Hepatocyte (in vitro differentiated cells): ENCODE data around the gene TANGO2.

Experiments used
- EZH2 ChIP-seq: fragments of 200-600 bp; sonication (generic); IDR thresholded peaks from 2 replicates; pipeline ENCODE4 v1.6.1; 2016; ENCODE audit warnings: antibody characterized with exemption, mild to moderate bottlenecking, borderline replicate concordance
- TF ChIP-seq, protein P1 (sequence below): fragments of 200-600 bp; sonication (generic); IDR thresholded peaks from 2 replicates; pipeline ENCODE4 v1.5.1; 2016; ENCODE audit warnings: antibody characterized with exemption, mild to moderate bottlenecking; ENCODE audit not compliant: poor library complexity

DNA sequence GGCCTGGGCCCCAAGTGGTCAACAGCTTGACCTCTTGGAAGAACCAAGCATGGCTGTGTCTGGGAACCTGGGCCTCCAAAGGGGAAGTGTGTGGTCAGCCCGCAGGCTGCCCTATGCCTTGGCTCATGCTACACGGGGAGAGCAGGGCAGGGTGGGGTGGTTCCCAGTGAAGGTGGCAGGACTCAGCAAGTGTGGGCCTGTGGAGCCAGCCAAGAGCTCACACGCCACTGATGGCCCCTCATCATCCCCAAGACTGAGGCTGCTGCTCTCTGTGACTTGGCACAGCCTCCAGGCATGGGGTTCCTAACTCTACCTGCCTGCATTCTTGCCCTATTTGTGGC lies 43.2 kb downstream of the TANGO2 start:
- TF ChIP-seq, protein P1, sequence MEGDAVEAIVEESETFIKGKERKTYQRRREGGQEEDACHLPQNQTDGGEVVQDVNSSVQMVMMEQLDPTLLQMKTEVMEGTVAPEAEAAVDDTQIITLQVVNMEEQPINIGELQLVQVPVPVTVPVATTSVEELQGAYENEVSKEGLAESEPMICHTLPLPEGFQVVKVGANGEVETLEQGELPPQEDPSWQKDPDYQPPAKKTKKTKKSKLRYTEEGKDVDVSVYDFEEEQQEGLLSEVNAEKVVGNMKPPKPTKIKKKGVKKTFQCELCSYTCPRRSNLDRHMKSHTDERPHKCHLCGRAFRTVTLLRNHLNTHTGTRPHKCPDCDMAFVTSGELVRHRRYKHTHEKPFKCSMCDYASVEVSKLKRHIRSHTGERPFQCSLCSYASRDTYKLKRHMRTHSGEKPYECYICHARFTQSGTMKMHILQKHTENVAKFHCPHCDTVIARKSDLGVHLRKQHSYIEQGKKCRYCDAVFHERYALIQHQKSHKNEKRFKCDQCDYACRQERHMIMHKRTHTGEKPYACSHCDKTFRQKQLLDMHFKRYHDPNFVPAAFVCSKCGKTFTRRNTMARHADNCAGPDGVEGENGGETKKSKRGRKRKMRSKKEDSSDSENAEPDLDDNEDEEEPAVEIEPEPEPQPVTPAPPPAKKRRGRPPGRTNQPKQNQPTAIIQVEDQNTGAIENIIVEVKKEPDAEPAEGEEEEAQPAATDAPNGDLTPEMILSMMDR, result no peak
- TF ChIP-seq EZH2, result no peak
